IMR-90 (cell line): Measurements from ENCODE around the gene NKAIN2. TPM values are rescaled to one million over a fixed set of nuclear protein-coding genes. Genes with fewer than 3 reads are reported as not detected.

Experiments
- ATAC-seq: fragments of 200-7000 bp; cut with Tn5 transposase; 2 replicates; pipeline ENCODE4 v1.9.1; 2020; ENCODE audit warnings: low read depth, mild to moderate bottlenecking, moderate library complexity
- BruUV-seq: library from RNA; stranded (reverse); fragments of 400-500 nt; replicated peaks from 2 replicates; lab custom pipeline; 2021; lab: Mats Ljungman, UMichigan
- CTCF ChIA-PET: fragments of 300-600 bp; formaldehyde crosslinking; extraction: SDS; loops from one replicate; lab custom pipeline; 2021; ENCODE audit warnings: antibody characterized with exemption; lab: Yijun Ruan, JAX
- POLR2A ChIA-PET: fragments of 300-600 bp; sonication (Branson Sonifier 250); formaldehyde crosslinking; loops from one replicate; lab custom pipeline; 2022; ENCODE audit warnings: antibody characterized with exemption; ENCODE audit not compliant: unreplicated experiment; lab: Charles Lee
- DNase-seq: peaks from one replicate; pipeline ENCODE4 v3.0.0; 2013
- H2AFZ ChIP-seq: replicated peaks from 2 replicates; pipeline ENCODE3; 2013; ENCODE audit warnings: low read length, mild to moderate bottlenecking; ENCODE audit not compliant: poor library complexity
- H2AK5ac ChIP-seq: 2 replicates; pipeline ENCODE4 v1.6.1; 2013; ENCODE audit warnings: low read depth, low read length, inconsistent platforms
- H2AK9ac ChIP-seq: replicated peaks from 2 replicates; pipeline ENCODE3; 2013; ENCODE audit warnings: mild to moderate bottlenecking, low read depth, low read length, moderate library complexity; ENCODE audit not compliant: poor library complexity
- H2BK120ac ChIP-seq: 2 replicates; pipeline ENCODE4 v1.6.1; 2013; ENCODE audit warnings: low read depth, low read length, inconsistent platforms
- H2BK15ac ChIP-seq: 3 replicates; pipeline ENCODE4 v1.6.1; 2013; ENCODE audit warnings: low read depth, low read length, inconsistent platforms
- H2BK20ac ChIP-seq: 2 replicates; pipeline ENCODE4 v1.6.1; 2013; ENCODE audit warnings: low read depth, mild to moderate bottlenecking, inconsistent platforms, low read length, moderate library complexity
- H2BK5ac ChIP-seq: 2 replicates; pipeline ENCODE4 v1.6.1; 2013; ENCODE audit warnings: mild to moderate bottlenecking, low read depth, low read length, inconsistent platforms; ENCODE audit not compliant: poor library complexity, severe bottlenecking
- H3K14ac ChIP-seq: replicated peaks from 2 replicates; pipeline ENCODE4 v1.6.1; 2013; ENCODE audit warnings: low read depth, low read length, inconsistent platforms
- H3K18ac ChIP-seq: 2 replicates; pipeline ENCODE4 v1.6.1; 2013; ENCODE audit warnings: low read depth, low read length, control low read depth
- H3K23ac ChIP-seq: 2 replicates; pipeline ENCODE4 v1.6.1; 2013; ENCODE audit warnings: low read depth, low read length, inconsistent platforms
- H3K27ac ChIP-seq: 2 replicates; pipeline ENCODE4 v1.5.1; 2013; ENCODE audit warnings: mild to moderate bottlenecking, control low read depth, low read length; ENCODE audit not compliant: insufficient read depth
- H3K27me3 ChIP-seq: 2 replicates; pipeline ENCODE4 v1.6.1; 2013; ENCODE audit warnings: low read length; ENCODE audit not compliant: control insufficient read depth, insufficient read depth
- H3K36me3 ChIP-seq: 2 replicates; pipeline ENCODE4 v1.6.1; 2013; ENCODE audit warnings: low read length, mixed read lengths; ENCODE audit not compliant: control insufficient read depth, insufficient read depth
- H3K4ac ChIP-seq: 2 replicates; pipeline ENCODE4 v1.6.1; 2013; ENCODE audit warnings: low read depth, low read length, inconsistent platforms
- H3K4me1 ChIP-seq: 2 replicates; pipeline ENCODE4 v1.6.1; 2013; ENCODE audit warnings: low read length, mixed read lengths; ENCODE audit not compliant: control insufficient read depth, insufficient read depth
- H3K4me2 ChIP-seq: 2 replicates; pipeline ENCODE4 v1.6.1; 2013; ENCODE audit warnings: low read depth, mild to moderate bottlenecking, control low read depth, low read length, moderate library complexity
- H3K4me3 ChIP-seq: 2 replicates; pipeline ENCODE4 v1.5.1; 2013; ENCODE audit warnings: low read depth, mild to moderate bottlenecking, control low read depth, low read length, moderate library complexity; ENCODE audit not compliant: insufficient read depth
- H3K56ac ChIP-seq: 2 replicates; pipeline ENCODE4 v1.6.1; 2013; ENCODE audit warnings: low read length, inconsistent platforms; ENCODE audit not compliant: insufficient read depth; ENCODE audit errors: extremely low read depth
- H3K79me1 ChIP-seq, 2 experiments: 2 replicates each; pipeline ENCODE4 v1.6.1; 2013; ENCODE audit warnings: low read length in 2 of 2, inconsistent platforms in 1 of 2, low read depth in 1 of 2
- H3K9ac ChIP-seq: 2 replicates; pipeline ENCODE4 v1.6.1; 2013; ENCODE audit warnings: low read depth, low read length, control low read depth
- H3K9me1 ChIP-seq: 2 replicates; pipeline ENCODE4 v1.6.1; 2013; ENCODE audit warnings: low read length, inconsistent platforms; ENCODE audit not compliant: insufficient read depth
- H3K9me3 ChIP-seq: 2 replicates; pipeline ENCODE4 v1.6.1; 2013; ENCODE audit warnings: low read length; ENCODE audit not compliant: control insufficient read depth, insufficient read depth
- H4K20me1 ChIP-seq: 2 replicates; pipeline ENCODE4 v1.6.1; 2013; ENCODE audit warnings: low read length, inconsistent platforms; ENCODE audit not compliant: insufficient read depth
- H4K5ac ChIP-seq: 2 replicates; pipeline ENCODE4 v1.6.1; 2013; ENCODE audit warnings: mild to moderate bottlenecking, low read depth, low read length, control low read depth
- H4K8ac ChIP-seq, 2 experiments: 2 replicates each; pipeline ENCODE4 v1.6.1; 2013; ENCODE audit warnings: low read depth in 2 of 2, low read length in 2 of 2, control low read depth in 1 of 2, inconsistent platforms in 1 of 2
- H4K91ac ChIP-seq: 2 replicates; pipeline ENCODE4 v1.6.1; 2013; ENCODE audit warnings: low read depth, low read length, inconsistent platforms; ENCODE audit not compliant: insufficient read depth
- BHLHE40 ChIP-seq: fragments of 150-350 bp; IDR thresholded peaks from 2 replicates; pipeline ENCODE4 v1.6.1; 2016; ENCODE audit warnings: mild to moderate bottlenecking, low read depth, low read length
- CTCF ChIP-seq: conservative IDR thresholded peaks from 2 replicates; pipeline ENCODE4 v1.5.1; 2012; ENCODE audit warnings: mild to moderate bottlenecking, low read depth, low read length, improper control_type of control experiment
- ELK1 ChIP-seq: fragments of 150-350 bp; IDR thresholded peaks from 2 replicates; pipeline ENCODE4 v1.6.1; 2016; ENCODE audit warnings: low read depth, mild to moderate bottlenecking, low read length, moderate library complexity, borderline replicate concordance
- FOS ChIP-seq: fragments of 150-350 bp; IDR thresholded peaks from 2 replicates; pipeline ENCODE4 v1.6.1; 2016; ENCODE audit warnings: low read depth, low read length
- MXI1 ChIP-seq: IDR thresholded peaks from 2 replicates; pipeline ENCODE4 v1.6.1; 2012; ENCODE audit warnings: low read depth, mild to moderate bottlenecking, low read length, moderate library complexity, borderline replicate concordance
- RAD21 ChIP-seq: IDR thresholded peaks from 2 replicates; pipeline ENCODE4 v1.6.1; 2012; ENCODE audit warnings: low read length, improper control_type of control experiment
- USF2 ChIP-seq: fragments of 150-350 bp; IDR thresholded peaks from 2 replicates; pipeline ENCODE4 v1.6.1; 2017; ENCODE audit warnings: mild to moderate bottlenecking, antibody characterized with exemption, low read length, low read depth
- WGBS, 2 experiments: methylation state at CpG; one replicate each; pipeline versions ENCODE4 v1.1.5 to v1.1.7; 2013; ENCODE audit warnings: missing lambda C conversion rate in 2 of 2; ENCODE audit not compliant: insufficient read length in 1 of 2; ENCODE audit errors: extremely low coverage in 2 of 2; 5-methylcytosine and 5-hydroxymethylcytosine counted together
- dilution Hi-C: fragments of 300-500 bp; cut with HindIII; formaldehyde crosslinking; loops from one replicate; pipeline ENCODE4 v1.14.3; 2018; ENCODE audit warnings: low sequenced_read_pairs; ENCODE audit not compliant: unreplicated experiment
- in situ Hi-C: fragments of 300-500 bp; cut with MboI; formaldehyde crosslinking; loops from 3 replicates; pipeline ENCODE4 v1.14.3; 2019; ENCODE audit warnings: low sequenced_read_pairs, inconsistent platforms, mixed read lengths
- intact Hi-C: fragments of 100-400 bp; cut with micrococcal nuclease; formaldehyde crosslinking; loops from 2 replicates; pipeline ENCODE4 v1.10.0; 2022
- polyA plus RNA-seq, 3 experiments: library from polyadenylated mRNA; depleted of rRNA; stranded (reverse); fragments of >200 nt; gene quantifications; 2 replicates each; pipeline ENCODE4 v1.2.3, GENCODE V29; 2012; ENCODE audit warnings: low replicate concordance in 1 of 3
- total RNA-seq: library from RNA; depleted of rRNA; stranded (reverse); fragments of >200 nt; gene quantifications from 2 replicates; pipeline ENCODE4 v1.2.3, GENCODE V29; 2012

Gene NKAIN2
- total and polyA plus RNA-seq, 2 of the 4 experiments (the other 2 are of a cell fraction), result not detected

- H2BK20ac ChIP-seq, result no peak overlapping the region
- no peak overlapping the region for H2BK15ac ChIP-seq
- no peak for DNase-seq
- no peaks in the 10 kb centered on the region for H3K9me3 ChIP-seq
- H4K20me1 ChIP-seq, result no peaks in the 10 kb centered on the region
- no peaks in the 10 kb centered on the region for H3K79me1 ChIP-seq
- no peak overlapping the region for H3K14ac ChIP-seq
- no peaks in the 10 kb centered on the region for H3K9me1 ChIP-seq
- no peak overlapping the region for H4K91ac ChIP-seq
- H3K27me3 ChIP-seq, result no peaks in the 10 kb centered on the region
- no peak overlapping the region for H3K23ac ChIP-seq
- BruUV-seq, result no TSS peak
- no peak for ATAC-seq
- H2AK5ac ChIP-seq, result no peak overlapping the region
- CTCF ChIA-PET, result no interaction called here
- WGBS, 2 experiments, result no CpG with 5 or more reads among the region's 2 CpGs
- H4K8ac ChIP-seq, result no peak overlapping the region
- dilution Hi-C loops, result no loop called here
- no peak overlapping the region for H3K27ac ChIP-seq
- H3K4me2 ChIP-seq, result no peak overlapping the region
- H2BK5ac ChIP-seq, result no peak overlapping the region
- no peak for TF ChIP-seq USF2
- no peak for TF ChIP-seq BHLHE40
- TF ChIP-seq CTCF, result no peak
- no peak for TF ChIP-seq MXI1
- no peak for TF ChIP-seq RAD21
- no peak for TF ChIP-seq ELK1
- TF ChIP-seq FOS, result no peak
- H3K4ac ChIP-seq, result no peak overlapping the region
- no peak overlapping the region for H3K4me3 ChIP-seq
- no peak overlapping the region for H2AFZ ChIP-seq
- no peak overlapping the region for H2AK9ac ChIP-seq
- H4K5ac ChIP-seq, result no peak overlapping the region
- intact Hi-C loops, result no loop called here
- in situ Hi-C loops, result no loop called here
- H3K18ac ChIP-seq, result no peak overlapping the region
- no peaks in the 10 kb centered on the region for H3K4me1 ChIP-seq
- H3K36me3 ChIP-seq, result no peaks in the 10 kb centered on the region
- H3K9ac ChIP-seq, result no peak overlapping the region
- H2BK120ac ChIP-seq, result no peak overlapping the region
- no peak overlapping the region for H3K56ac ChIP-seq
- POLR2A ChIA-PET, result no interaction called here
Measured at GRCh38 chr6:124742971-124743370, 939.3 kb downstream of the NKAIN2 start.
